Left kidney (tissue), 2 donors: ENCODE measurements around the gene GABBR2. TPM values are rescaled to one million over a fixed set of nuclear protein-coding genes. Genes with fewer than 3 reads are reported as not detected.
A peak's percentile ranks its signal among the peaks of the same experiment; 100 is the strongest.

ENCODE experiments used
- DNase-seq: peaks from one replicate; pipeline ENCODE4 v3.0.0-alpha.2; 2013
- polyA plus RNA-seq: library from polyadenylated mRNA; unstranded; fragments of 120-200 nt; gene quantifications from one replicate; pipeline ENCODE4 v1.2.1, GENCODE V29; 2013; ENCODE audit not compliant: insufficient read length

The GABBR2 gene
- polyA plus RNA-seq, 1 donor, result 6.3 TPM

DNA sequence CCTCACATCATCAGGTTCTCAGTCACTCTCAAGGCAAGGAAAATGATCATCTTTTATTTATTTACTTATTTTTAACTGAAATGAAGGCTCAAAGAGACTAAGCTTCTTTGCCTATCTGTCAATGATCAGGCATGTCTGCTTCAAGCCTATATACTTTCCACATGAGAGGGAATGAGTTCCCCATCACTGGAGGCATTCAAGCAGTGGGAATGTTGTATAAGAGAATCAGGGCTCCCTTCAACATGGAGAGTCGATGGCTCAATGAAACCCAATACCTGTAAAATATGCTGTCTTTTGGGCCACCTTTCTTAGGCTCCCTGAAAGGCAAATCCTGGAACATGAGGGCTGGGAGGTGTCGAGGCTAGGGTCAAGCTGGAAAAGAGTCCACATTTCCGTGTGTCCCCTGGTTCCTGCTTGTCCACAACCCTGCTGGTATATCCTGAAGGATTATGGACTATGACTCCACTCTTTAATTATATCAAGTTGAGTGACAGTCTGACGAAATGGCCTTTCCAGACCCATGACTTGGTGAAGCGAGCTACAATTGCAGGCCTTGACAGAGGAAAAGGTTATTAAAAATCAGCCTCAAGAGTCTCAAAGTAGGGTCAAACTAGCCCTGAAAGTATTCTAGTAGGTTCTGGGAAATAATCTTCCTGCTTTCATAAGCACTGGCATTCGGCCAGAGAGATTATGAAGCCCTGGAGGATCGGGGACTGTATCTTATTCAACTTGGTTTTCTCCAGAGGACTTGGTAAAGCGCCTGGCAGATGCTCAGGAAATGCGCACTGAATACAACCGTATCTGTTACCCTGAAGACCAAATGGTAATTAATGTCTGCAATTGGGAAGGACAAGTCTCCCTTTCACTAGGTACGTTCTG, 307.4 kb downstream of the GABBR2 start:
- DNase-seq, result no peak

DNA sequence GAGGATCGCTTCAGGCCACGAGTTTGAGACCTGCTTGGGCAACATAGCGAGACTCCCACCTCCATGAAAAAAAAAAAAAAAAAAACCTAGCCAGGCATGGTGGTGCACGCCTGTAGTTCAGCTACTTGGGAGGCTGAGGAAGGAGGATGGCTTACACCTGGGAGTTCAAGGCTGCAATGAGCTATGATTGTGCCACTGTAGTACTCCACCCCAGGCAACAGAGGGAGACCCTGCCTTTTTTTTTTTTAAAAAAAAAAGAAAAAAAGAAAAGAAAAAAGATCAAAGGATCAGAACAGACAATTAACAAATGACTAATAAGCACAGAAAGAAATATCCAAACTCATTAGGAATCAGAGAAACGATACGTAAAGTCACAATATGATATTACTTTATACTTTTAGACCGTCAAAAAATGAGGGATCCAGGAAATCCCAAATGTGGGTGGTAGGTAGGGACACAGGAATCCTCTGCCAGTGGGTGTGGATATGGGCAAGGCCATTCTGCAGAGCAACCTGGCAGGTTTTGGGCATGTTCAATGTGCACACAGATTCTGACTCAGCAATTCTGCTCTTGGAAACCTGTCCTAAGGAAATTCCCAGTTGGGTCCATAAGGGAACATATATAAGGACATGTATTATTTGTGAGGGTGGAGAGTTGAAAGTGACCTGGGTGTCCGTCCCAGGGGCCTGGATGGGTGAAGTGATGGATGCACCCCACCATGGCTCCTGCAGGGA, 308.6 kb downstream of the GABBR2 start:
- no peak for DNase-seq

DNA sequence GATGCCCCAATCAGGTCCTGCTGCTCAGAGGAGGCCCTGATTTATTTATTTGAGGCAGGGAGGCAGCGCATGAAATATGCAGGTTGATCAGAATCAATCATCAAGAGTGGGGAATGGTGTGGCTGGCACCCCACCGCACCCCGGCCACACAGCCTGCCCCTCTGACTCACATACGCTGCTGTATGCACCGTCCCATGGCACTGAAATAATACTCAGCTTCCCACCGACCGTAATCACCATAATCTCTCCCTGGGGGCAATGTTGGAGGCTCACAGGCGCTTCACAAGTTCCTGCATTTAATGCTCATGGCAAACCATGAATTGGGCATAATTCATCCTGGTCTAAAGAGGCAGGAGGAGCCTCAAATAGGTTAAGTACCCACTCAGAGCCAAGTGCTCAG, 312.1 kb downstream of the GABBR2 start:
- no peak for DNase-seq

DNA sequence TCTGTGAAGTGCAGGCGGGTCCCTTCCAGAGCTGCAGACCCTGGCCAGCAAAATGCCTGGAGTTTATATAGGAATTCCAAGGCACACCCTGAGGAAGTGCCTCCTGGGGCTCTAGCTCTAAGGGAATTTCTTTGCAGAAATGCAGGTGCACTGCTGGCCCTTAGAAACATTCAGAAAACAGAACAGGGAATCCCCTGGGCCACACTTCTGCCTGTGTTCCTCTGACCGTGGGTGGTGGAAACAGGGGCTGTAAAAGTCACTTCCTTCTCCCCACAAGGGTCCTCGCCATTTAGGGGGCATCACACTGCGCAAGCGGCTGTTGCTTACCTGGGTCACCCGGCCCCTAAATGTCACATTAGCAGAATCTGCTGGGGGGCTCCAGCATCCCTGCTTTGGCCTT, 312.5 kb downstream of the GABBR2 start:
- no peak for DNase-seq

- no peak for DNase-seq
These were observed 316.9 kb downstream of the GABBR2 start for GRCh38 chr9:98391867-98392266.

- no peak for DNase-seq
These were observed 317.3 kb downstream of the GABBR2 start for GRCh38 chr9:98391406-98391805.

DNA sequence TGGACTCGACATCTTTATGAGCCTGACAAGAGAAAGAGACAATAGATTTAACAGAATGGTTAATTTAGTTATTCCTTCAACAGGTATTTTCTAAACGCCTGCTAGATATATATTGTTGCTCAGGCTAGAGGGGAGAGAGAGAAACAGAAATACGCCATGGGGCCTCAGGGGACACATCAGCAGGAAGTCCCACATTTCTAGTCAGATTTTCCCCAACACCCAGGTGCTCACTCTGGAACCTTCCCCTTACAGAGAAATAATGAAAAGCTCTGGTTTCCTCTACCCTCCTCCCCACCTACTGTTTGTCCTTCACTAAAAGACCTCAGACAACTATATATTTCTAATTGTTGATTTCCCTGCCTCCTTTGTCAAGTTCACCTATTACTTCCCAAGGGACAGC, 323.0 kb downstream of the GABBR2 start:
- no peak for DNase-seq

- DNase-seq, result no peak
These were observed 325.0 kb downstream of the GABBR2 start for GRCh38 chr9:98383758-98384157.

DNA sequence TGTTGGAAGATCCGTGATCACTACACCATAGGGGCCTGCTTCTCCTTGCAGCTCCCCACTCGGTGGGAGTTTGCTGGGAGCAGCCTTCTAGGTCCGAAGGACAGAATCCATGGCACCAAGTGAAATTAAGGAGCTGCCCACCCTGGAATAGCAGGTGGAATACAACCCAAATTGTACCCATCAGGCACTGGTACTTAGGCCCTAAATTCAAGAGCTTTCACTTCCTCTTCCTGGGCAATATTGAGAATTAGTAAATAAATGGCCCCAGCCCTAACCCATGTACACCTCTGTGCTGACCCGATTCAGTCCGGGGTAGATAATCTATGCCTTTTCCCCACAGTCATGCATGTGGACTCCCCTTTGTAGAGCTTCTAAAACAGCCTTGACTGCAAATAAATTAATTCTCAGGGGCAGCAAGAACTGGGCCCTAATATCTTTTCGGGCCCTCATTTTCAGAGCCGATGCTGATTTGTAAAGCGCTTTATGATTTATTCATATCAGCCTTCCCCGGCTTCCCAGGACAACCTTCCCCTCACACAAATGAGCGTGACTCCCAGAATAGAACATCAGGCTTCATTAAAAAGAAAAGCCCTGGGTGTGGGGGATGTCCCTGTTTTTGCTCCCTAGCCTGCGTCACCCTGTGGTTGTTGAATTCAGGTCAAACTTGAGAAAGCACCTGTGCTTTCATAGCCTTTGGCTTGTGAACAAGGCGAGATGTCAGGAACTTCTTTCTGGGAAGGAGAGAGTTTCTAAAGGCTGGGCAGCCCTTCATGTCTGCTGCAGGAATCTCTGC, 327.2 kb downstream of the GABBR2 start:
- no peak for DNase-seq

DNA sequence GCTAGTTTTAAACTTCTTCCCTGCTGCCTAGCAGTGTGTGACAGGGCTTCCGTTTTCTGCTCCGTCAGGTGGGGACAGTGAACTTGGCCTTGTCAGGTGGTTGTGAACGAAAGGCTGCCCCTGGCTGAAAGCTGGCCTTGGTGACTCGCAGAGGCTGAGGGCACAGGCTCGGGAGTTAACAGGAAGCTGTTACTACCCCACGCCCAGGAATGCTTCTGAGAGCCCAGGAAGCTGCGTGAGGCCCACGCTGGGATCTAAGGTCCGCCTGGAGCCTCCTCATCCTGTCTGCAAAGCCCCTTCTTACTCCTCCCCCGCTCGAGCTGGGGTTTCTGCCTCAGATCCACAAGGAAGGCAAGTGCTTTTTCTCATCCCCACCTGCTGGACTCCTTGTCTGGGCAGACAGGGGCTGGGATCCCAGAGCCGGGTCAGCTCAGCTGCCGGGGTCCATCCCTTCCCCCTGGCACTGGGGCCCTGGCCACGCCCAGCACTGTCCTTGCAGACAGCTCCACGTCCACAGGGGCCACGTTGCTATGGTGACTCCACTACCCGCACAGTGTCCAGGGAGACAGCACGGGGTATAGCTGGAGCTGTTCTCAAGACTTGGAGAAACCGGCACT, 328.6 kb downstream of the GABBR2 start:
- DNase-seq, result peak; percentile 45

- DNase-seq, result no peak
These were observed 329.2 kb downstream of the GABBR2 start for GRCh38 chr9:98379572-98379971.

- DNase-seq, result no peak
These were observed 329.9 kb downstream of the GABBR2 start for GRCh38 chr9:98378794-98379193.

- DNase-seq, result no peak
These were observed 330.4 kb downstream of the GABBR2 start for GRCh38 chr9:98378206-98378780.

DNA sequence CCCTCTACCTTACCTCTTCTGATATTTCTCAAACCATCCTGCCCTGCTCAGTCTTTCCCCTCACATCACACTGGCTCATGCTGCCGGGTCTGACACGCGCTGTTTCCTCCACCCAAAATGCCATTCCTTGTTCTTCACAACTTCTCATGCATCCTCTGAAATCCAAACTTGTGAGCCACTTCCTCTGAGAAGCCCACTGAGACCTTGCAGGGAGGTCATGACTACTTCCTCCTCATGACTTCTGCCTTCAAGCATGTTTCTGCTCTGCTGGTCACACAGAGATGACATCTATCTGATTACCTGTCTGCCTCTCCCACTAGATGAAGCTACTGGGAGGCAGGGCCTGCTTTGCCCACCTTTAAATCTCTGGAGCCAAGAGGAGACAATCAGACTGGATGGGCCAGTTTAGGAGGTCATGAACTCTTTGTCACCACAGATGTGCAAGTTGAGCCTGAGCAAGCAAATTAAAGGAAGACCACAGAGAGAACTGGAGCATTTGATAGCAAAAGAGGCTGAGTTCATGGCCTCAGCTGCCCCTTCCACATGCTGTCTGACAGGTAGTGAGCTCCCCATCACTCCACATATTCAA, 333.5 kb downstream of the GABBR2 start:
- no peak for DNase-seq

- no peak for DNase-seq
These were observed 334.2 kb downstream of the GABBR2 start for GRCh38 chr9:98374385-98375051.

- DNase-seq, result no peak
These were observed 335.1 kb downstream of the GABBR2 start for GRCh38 chr9:98373609-98374008.

DNA sequence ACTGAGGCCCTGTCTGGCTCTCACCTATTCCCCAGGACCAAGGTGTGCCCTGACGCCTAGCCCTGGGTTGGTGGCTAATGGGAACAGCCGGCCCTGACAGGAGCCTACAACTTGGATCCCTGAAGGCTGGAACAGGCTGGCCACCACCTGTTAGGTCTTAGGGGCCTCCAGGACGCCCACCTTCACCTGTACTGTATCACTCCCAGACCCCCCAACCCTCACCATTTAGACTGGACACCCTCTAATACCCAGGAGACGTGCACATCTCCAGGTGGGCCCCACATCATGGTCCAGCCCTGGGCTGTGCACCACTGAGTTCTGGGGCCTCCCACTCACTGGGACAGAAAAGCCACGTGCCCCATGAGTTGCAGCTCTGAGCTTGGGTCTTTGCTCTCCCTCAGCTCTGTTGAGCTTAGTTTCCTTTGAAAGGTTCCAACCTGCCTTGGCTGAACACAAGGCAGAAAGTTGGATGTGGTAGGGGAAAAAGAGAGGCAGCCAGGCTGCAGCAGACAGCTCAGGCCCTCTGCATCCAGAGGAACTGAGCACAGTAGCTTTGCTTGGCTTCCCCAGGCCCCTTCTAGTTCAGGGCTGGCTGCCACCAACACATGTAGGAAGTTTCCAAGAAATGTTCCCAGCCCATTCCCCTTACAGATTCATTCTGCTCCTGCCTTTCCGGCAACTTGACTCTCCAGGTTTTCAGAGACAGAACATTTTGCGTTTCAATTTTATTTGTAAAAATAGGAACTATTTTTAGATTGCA, 336.5 kb downstream of the GABBR2 start:
- DNase-seq, result no peak

- DNase-seq, result no peak
These were observed 337.8 kb downstream of the GABBR2 start for GRCh38 chr9:98370976-98371315.

- DNase-seq, result no peak
These were observed 338.3 kb downstream of the GABBR2 start for GRCh38 chr9:98370300-98370975.

GRCh38 chr9:98369896-98370295, 338.8 kb downstream of the GABBR2 start:
- no peak for DNase-seq
